Measurements from ENCODE around the gene PLD1.

The PLD1 gene

GRCh38 chr3:171606151-171606751 lies 204.0 kb downstream of the PLD1 start:
- Histone ChIP-seq H3K9ac (ENCODE audit: low read length) (no peak overlapping the region), H3K27me3 (ENCODE audit: insufficient read depth, low read length) (no peaks in the 10 kb centered on the region), H3K4me1 (ENCODE audit: control insufficient read depth in 1 of 2, insufficient read depth in 2 of 2, low read length in 2 of 2) (no peaks in the 10 kb centered on the region), H3K79me1 (ENCODE audit: low read length) (no peaks in the 10 kb centered on the region), H3K79me2 (ENCODE audit: control insufficient read depth, insufficient read depth, low read length, poor library complexity) (no peaks in the 10 kb centered on the region), H3K4me2 (ENCODE audit: low read length) (no peak overlapping the region), H3K9me3 (ENCODE audit: insufficient read depth, low read depth, low read length) (no peaks in the 10 kb centered on the region), H2BK120ac (ENCODE audit: insufficient read depth, low read length, poor library complexity) (no peak overlapping the region), H3K36me3 (ENCODE audit: control insufficient read depth in 1 of 2, insufficient read depth in 2 of 2, low read length in 2 of 2) (no peaks in the 10 kb centered on the region), H3K4me3 (ENCODE audit: low read depth, low read length) (no peak overlapping the region), H2BK5ac (ENCODE audit: low read depth, low read length, poor library complexity) (no peak overlapping the region), H4K12ac (ENCODE audit: low read depth, low read length) (no peak overlapping the region), H4K8ac (ENCODE audit: low read depth, low read length) (no peak overlapping the region), H3K18ac (ENCODE audit: low read length) (no peak overlapping the region), H3K23ac (ENCODE audit: low read length) (no peak overlapping the region), H2AK5ac (ENCODE audit: low read length) (no peak overlapping the region), H2AFZ (ENCODE audit: insufficient read depth, low read length, poor library complexity) (no peak overlapping the region), H3K27ac (ENCODE audit: low read depth, low read length) (no peak overlapping the region), H2BK12ac (ENCODE audit: low read length) (no peak overlapping the region), H4K91ac (ENCODE audit: low read depth, low read length) (no peak overlapping the region), H3K4ac (ENCODE audit: low read depth, low read length) (no peak overlapping the region), H3K14ac (ENCODE audit: low read length) (no peak overlapping the region)
- DNase-seq = peak; percentile 26 to 68
- WGBS (ENCODE audit: extremely low coverage, insufficient coverage, insufficient read length) = no CpG with 5 or more reads among the region's 6 CpGs

- Histone ChIP-seq H3K9ac (ENCODE audit: low read length) (no peak overlapping the region), H3K4me2 (ENCODE audit: low read length) (no peak overlapping the region), H3K79me1 (ENCODE audit: low read length) (no peaks in the 10 kb centered on the region), H2BK12ac (ENCODE audit: low read length) (no peak overlapping the region), H3K18ac (ENCODE audit: low read length) (no peak overlapping the region), H4K8ac (ENCODE audit: low read depth, low read length) (no peak overlapping the region), H4K91ac (ENCODE audit: low read depth, low read length) (no peak overlapping the region), H3K14ac (ENCODE audit: low read length) (no peak overlapping the region), H3K36me3 (ENCODE audit: control insufficient read depth in 1 of 2, insufficient read depth in 2 of 2, low read length in 2 of 2) (no peaks in the 10 kb centered on the region), H2BK120ac (ENCODE audit: insufficient read depth, low read length, poor library complexity) (no peak overlapping the region), H2BK5ac (ENCODE audit: low read depth, low read length, poor library complexity) (no peak overlapping the region), H2AFZ (ENCODE audit: insufficient read depth, low read length, poor library complexity) (no peak overlapping the region), H3K4me3 (ENCODE audit: low read depth, low read length) (no peak overlapping the region), H3K27ac (ENCODE audit: low read depth, low read length) (no peak overlapping the region), H3K23ac (ENCODE audit: low read length) (no peak overlapping the region), H4K12ac (ENCODE audit: low read depth, low read length) (no peak overlapping the region), H3K4me1 (ENCODE audit: control insufficient read depth in 1 of 2, insufficient read depth in 2 of 2, low read length in 2 of 2) (no peaks in the 10 kb centered on the region), H3K4ac (ENCODE audit: low read depth, low read length) (no peak overlapping the region), H3K27me3 (ENCODE audit: insufficient read depth, low read length) (no peaks in the 10 kb centered on the region), H3K79me2 (ENCODE audit: control insufficient read depth, insufficient read depth, low read length, poor library complexity) (no peaks in the 10 kb centered on the region), H3K9me3 (ENCODE audit: insufficient read depth, low read depth, low read length) (no peaks in the 10 kb centered on the region), H2AK5ac (ENCODE audit: low read length) (no peak overlapping the region)
- no peak for DNase-seq
- WGBS (ENCODE audit: extremely low coverage, insufficient coverage, insufficient read length) = no CpG with 5 or more reads among the region's 5 CpGs
Measured at GRCh38 chr3:171604370-171604769, 205.9 kb downstream of the PLD1 start.

GRCh38 chr3:171602072-171602471 lies 208.2 kb downstream of the PLD1 start:
- no peaks in the 10 kb centered on the region for H3K9me3 ChIP-seq (ENCODE audit: insufficient read depth, low read depth, low read length)
- H3K9ac ChIP-seq (ENCODE audit: low read length) = no peak overlapping the region
- no peak overlapping the region for H3K23ac ChIP-seq (ENCODE audit: low read length)
- no peak overlapping the region for H4K12ac ChIP-seq (ENCODE audit: low read depth, low read length)
- H3K4me1 ChIP-seq (ENCODE audit: control insufficient read depth in 1 of 2, insufficient read depth in 2 of 2, low read length in 2 of 2) = no peaks in the 10 kb centered on the region
- H2BK120ac ChIP-seq (ENCODE audit: insufficient read depth, low read length, poor library complexity) = no peak overlapping the region
- H3K4ac ChIP-seq (ENCODE audit: low read depth, low read length) = no peak overlapping the region
- DNase-seq = no peak
- no peak overlapping the region for H2BK12ac ChIP-seq (ENCODE audit: low read length)
- H2AK5ac ChIP-seq (ENCODE audit: low read length) = no peak overlapping the region
- H3K79me2 ChIP-seq (ENCODE audit: control insufficient read depth, insufficient read depth, low read length, poor library complexity) = no peaks in the 10 kb centered on the region
- no peak overlapping the region for H2BK5ac ChIP-seq (ENCODE audit: low read depth, low read length, poor library complexity)
- H4K91ac ChIP-seq (ENCODE audit: low read depth, low read length) = no peak overlapping the region
- no peaks in the 10 kb centered on the region for H3K79me1 ChIP-seq (ENCODE audit: low read length)
- no peak overlapping the region for H3K4me3 ChIP-seq (ENCODE audit: low read depth, low read length)
- no peak overlapping the region for H4K8ac ChIP-seq (ENCODE audit: low read depth, low read length)
- H2AFZ ChIP-seq (ENCODE audit: insufficient read depth, low read length, poor library complexity) = no peak overlapping the region
- no peaks in the 10 kb centered on the region for H3K36me3 ChIP-seq (ENCODE audit: control insufficient read depth in 1 of 2, insufficient read depth in 2 of 2, low read length in 2 of 2)
- H3K27me3 ChIP-seq (ENCODE audit: insufficient read depth, low read length) = no peaks in the 10 kb centered on the region
- H3K4me2 ChIP-seq (ENCODE audit: low read length) = no peak overlapping the region
- WGBS (ENCODE audit: extremely low coverage, insufficient coverage, insufficient read length) = no CpG with 5 or more reads among the region's 4 CpGs
- H3K27ac ChIP-seq (ENCODE audit: low read depth, low read length) = no peak overlapping the region
- no peak overlapping the region for H3K18ac ChIP-seq (ENCODE audit: low read length)
- no peak overlapping the region for H3K14ac ChIP-seq (ENCODE audit: low read length)

GRCh38 chr3:171600030-171600429 lies 210.3 kb downstream of the PLD1 start:
- H3K79me1 ChIP-seq (ENCODE audit: low read length) = no peaks in the 10 kb centered on the region
- no peak overlapping the region for H2BK12ac ChIP-seq (ENCODE audit: low read length)
- no peaks in the 10 kb centered on the region for H3K4me1 ChIP-seq (ENCODE audit: control insufficient read depth in 1 of 2, insufficient read depth in 2 of 2, low read length in 2 of 2)
- no peak overlapping the region for H4K8ac ChIP-seq (ENCODE audit: low read depth, low read length)
- no peaks in the 10 kb centered on the region for H3K27me3 ChIP-seq (ENCODE audit: insufficient read depth, low read length)
- H2AFZ ChIP-seq (ENCODE audit: insufficient read depth, low read length, poor library complexity) = no peak overlapping the region
- no peak overlapping the region for H3K4me2 ChIP-seq (ENCODE audit: low read length)
- H3K4ac ChIP-seq (ENCODE audit: low read depth, low read length) = no peak overlapping the region
- no peak overlapping the region for H4K12ac ChIP-seq (ENCODE audit: low read depth, low read length)
- H3K27ac ChIP-seq (ENCODE audit: low read depth, low read length) = no peak overlapping the region
- no peak overlapping the region for H2BK5ac ChIP-seq (ENCODE audit: low read depth, low read length, poor library complexity)
- H3K9ac ChIP-seq (ENCODE audit: low read length) = no peak overlapping the region
- no peaks in the 10 kb centered on the region for H3K36me3 ChIP-seq (ENCODE audit: control insufficient read depth in 1 of 2, insufficient read depth in 2 of 2, low read length in 2 of 2)
- no peak overlapping the region for H3K18ac ChIP-seq (ENCODE audit: low read length)
- H2BK120ac ChIP-seq (ENCODE audit: insufficient read depth, low read length, poor library complexity) = no peak overlapping the region
- DNase-seq = peak; percentile 66 to 82
- H3K23ac ChIP-seq (ENCODE audit: low read length) = no peak overlapping the region
- no CpG with 5 or more reads among the region's 6 CpGs for WGBS (ENCODE audit: extremely low coverage, insufficient coverage, insufficient read length)
- H3K79me2 ChIP-seq (ENCODE audit: control insufficient read depth, insufficient read depth, low read length, poor library complexity) = no peaks in the 10 kb centered on the region
- no peak overlapping the region for H4K91ac ChIP-seq (ENCODE audit: low read depth, low read length)
- no peak overlapping the region for H3K14ac ChIP-seq (ENCODE audit: low read length)
- no peak overlapping the region for H3K4me3 ChIP-seq (ENCODE audit: low read depth, low read length)
- H3K9me3 ChIP-seq (ENCODE audit: insufficient read depth, low read depth, low read length) = no peaks in the 10 kb centered on the region
- H2AK5ac ChIP-seq (ENCODE audit: low read length) = no peak overlapping the region
